Neural progenitor cell (in vitro differentiated cells): ENCODE measurements around the gene SUDS3. TPM values are rescaled to one million over a fixed set of nuclear protein-coding genes. Genes with fewer than 3 reads are reported as not detected.

Experiments used
- DNase-seq: peaks from one replicate; pipeline ENCODE4 v3.0.0-alpha.2; 2016; ENCODE audit warnings: low spot score
- H2AFZ ChIP-seq: fragments of 200-600 bp; sonication (generic); replicated peaks from 2 replicates; pipeline ENCODE4 v1.6.1; 2016; ENCODE audit warnings: antibody characterized with exemption
- H3F3A ChIP-seq: fragments of 200-600 bp; sonication (generic); 2 replicates; pipeline ENCODE4 v1.6.1; 2016; ENCODE audit warnings: antibody characterized with exemption, low read depth
- H3K27ac ChIP-seq: fragments of 200-600 bp; sonication (generic); 2 replicates; pipeline ENCODE4 v1.5.1; 2016; ENCODE audit warnings: mild to moderate bottlenecking
- H3K27me3 ChIP-seq: fragments of 200-600 bp; sonication (generic); 2 replicates; pipeline ENCODE4 v1.6.1; 2016; ENCODE audit warnings: mild to moderate bottlenecking, moderate library complexity
- H3K36me3 ChIP-seq: fragments of 200-600 bp; sonication (generic); 2 replicates; pipeline ENCODE4 v1.5.1; 2016
- H3K4me1 ChIP-seq: fragments of 200-600 bp; sonication (generic); 2 replicates; pipeline ENCODE4 v1.6.1; 2016; ENCODE audit warnings: mixed run types
- H3K4me2 ChIP-seq: fragments of 200-600 bp; sonication (generic); 2 replicates; pipeline ENCODE4 v1.6.1; 2016
- H3K4me3 ChIP-seq: fragments of 200-600 bp; sonication (generic); 2 replicates; pipeline ENCODE4 v1.5.1; 2016
- H3K79me2 ChIP-seq: fragments of 200-600 bp; sonication (generic); 2 replicates; pipeline ENCODE4 v1.6.1; 2016; ENCODE audit warnings: low read depth
- H3K9ac ChIP-seq: fragments of 200-600 bp; sonication (generic); 2 replicates; pipeline ENCODE4 v1.6.1; 2016
- H3K9me3 ChIP-seq: fragments of 200-600 bp; sonication (generic); 2 replicates; pipeline ENCODE4 v1.5.1; 2016; ENCODE audit warnings: low read depth
- H4K20me1 ChIP-seq: fragments of 200-600 bp; sonication (generic); 2 replicates; pipeline ENCODE4 v1.6.1; 2016; ENCODE audit warnings: low read depth
- H3K27ac Mint-ChIP-seq: 3 replicates; pipeline ENCODE4 v1.8.0; 2021; ENCODE audit warnings: mixed read lengths
- H3K27me3 Mint-ChIP-seq: 2 replicates; pipeline ENCODE4 v1.8.0; 2022; ENCODE audit warnings: low read depth, mild to moderate bottlenecking, inconsistent platforms, moderate library complexity, mixed read lengths; ENCODE audit not compliant: insufficient read depth
- H3K36me3 Mint-ChIP-seq: 3 replicates; pipeline ENCODE4 v1.8.0; 2021; ENCODE audit warnings: mixed read lengths
- H3K4me1 Mint-ChIP-seq: 3 replicates; pipeline ENCODE4 v1.8.0; 2021; ENCODE audit warnings: mixed read lengths
- H3K4me3 Mint-ChIP-seq: 3 replicates; pipeline ENCODE4 v1.8.0; 2021; ENCODE audit warnings: mild to moderate bottlenecking, moderate library complexity, mixed read lengths
- H3K9me3 Mint-ChIP-seq: 3 replicates; pipeline ENCODE4 v1.8.0; 2020; ENCODE audit warnings: mixed read lengths
- EZH2 ChIP-seq: fragments of 200-600 bp; sonication (generic); IDR thresholded peaks from 2 replicates; pipeline ENCODE4 v1.6.1; 2017; ENCODE audit warnings: antibody characterized with exemption, mild to moderate bottlenecking, moderate library complexity
- EZH2phosphoT487 ChIP-seq: fragments of 200-600 bp; sonication (generic); IDR thresholded peaks from 2 replicates; pipeline ENCODE4 v1.6.1; 2017; ENCODE audit warnings: antibody characterized with exemption
- total RNA-seq: library from RNA; depleted of rRNA; stranded (reverse); fragments of >200 nt; gene quantifications from 2 replicates; pipeline ENCODE4 v1.2.3, GENCODE V29; 2015; ENCODE audit warnings: low replicate concordance
- TF ChIP-seq, protein P1 (sequence below): fragments of 200-600 bp; sonication (generic); IDR thresholded peaks from 2 replicates; pipeline ENCODE4 v1.5.1; 2017; ENCODE audit warnings: antibody characterized with exemption, mild to moderate bottlenecking

Gene SUDS3
- total RNA-seq, 1 donor from 2014 or later: 64.3 TPM

DNA sequence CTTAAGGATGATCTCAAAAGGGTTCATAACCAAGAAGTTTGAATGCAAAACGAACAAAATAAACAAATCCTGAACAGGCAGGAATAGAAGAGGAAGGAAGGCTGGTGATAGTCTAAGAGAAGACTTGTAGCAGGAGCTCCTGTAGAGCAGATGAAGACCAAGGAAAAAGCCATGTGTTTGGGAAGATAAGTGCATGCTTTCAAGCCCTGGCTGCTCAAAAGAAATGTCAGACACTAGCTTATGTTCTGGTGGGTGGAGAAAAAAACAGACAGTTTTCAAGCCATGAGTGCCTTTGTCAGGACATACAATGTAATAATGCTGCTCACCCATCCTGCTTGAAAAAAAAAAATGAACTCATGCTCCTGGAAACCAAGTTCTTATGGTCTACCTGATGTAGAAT lies 31.0 kb upstream of the SUDS3 start:
- no peaks in the 10 kb centered on the region for H3K79me2 ChIP-seq
- H3K27me3 ChIP-seq: no peaks in the 10 kb centered on the region
- H3F3A ChIP-seq: no peaks in the 10 kb centered on the region
- Mint-ChIP-seq H3K27ac (no peak overlapping the region), H3K36me3 (no peaks in the 10 kb centered on the region), H3K27me3 (no peaks in the 10 kb centered on the region), H3K9me3 (no peaks in the 10 kb centered on the region), H3K4me1 (no peaks in the 10 kb centered on the region), H3K4me3 (no peak overlapping the region)
- H4K20me1 ChIP-seq: no peaks in the 10 kb centered on the region
- DNase-seq: no peak
- no peak overlapping the region for H2AFZ ChIP-seq
- no peaks in the 10 kb centered on the region for H3K9me3 ChIP-seq
- no peaks in the 10 kb centered on the region for H3K36me3 ChIP-seq
- no peak overlapping the region for H3K9ac ChIP-seq
- peaks cover 9% of the 10 kb centered on the region for H3K4me1 ChIP-seq
- H3K4me3 ChIP-seq: no peak overlapping the region
- no peak overlapping the region for H3K27ac ChIP-seq
- H3K4me2 ChIP-seq: no peak overlapping the region
- TF ChIP-seq EZH2phosphoT487: no peak
- TF ChIP-seq EZH2: no peak
- TF ChIP-seq, protein P1, sequence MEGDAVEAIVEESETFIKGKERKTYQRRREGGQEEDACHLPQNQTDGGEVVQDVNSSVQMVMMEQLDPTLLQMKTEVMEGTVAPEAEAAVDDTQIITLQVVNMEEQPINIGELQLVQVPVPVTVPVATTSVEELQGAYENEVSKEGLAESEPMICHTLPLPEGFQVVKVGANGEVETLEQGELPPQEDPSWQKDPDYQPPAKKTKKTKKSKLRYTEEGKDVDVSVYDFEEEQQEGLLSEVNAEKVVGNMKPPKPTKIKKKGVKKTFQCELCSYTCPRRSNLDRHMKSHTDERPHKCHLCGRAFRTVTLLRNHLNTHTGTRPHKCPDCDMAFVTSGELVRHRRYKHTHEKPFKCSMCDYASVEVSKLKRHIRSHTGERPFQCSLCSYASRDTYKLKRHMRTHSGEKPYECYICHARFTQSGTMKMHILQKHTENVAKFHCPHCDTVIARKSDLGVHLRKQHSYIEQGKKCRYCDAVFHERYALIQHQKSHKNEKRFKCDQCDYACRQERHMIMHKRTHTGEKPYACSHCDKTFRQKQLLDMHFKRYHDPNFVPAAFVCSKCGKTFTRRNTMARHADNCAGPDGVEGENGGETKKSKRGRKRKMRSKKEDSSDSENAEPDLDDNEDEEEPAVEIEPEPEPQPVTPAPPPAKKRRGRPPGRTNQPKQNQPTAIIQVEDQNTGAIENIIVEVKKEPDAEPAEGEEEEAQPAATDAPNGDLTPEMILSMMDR: no peak

- no peaks in the 10 kb centered on the region for H3K36me3 Mint-ChIP-seq
- no peaks in the 10 kb centered on the region for H3K27me3 Mint-ChIP-seq
- DNase-seq: no peak
- H3K27me3 ChIP-seq: no peaks in the 10 kb centered on the region
- no peak overlapping the region for H3K27ac ChIP-seq
- H2AFZ ChIP-seq: no peak overlapping the region
- H3K4me2 ChIP-seq: no peak overlapping the region
- peaks cover 9% of the 10 kb centered on the region for H3K4me1 ChIP-seq
- no peaks in the 10 kb centered on the region for H3K9me3 ChIP-seq
- no peaks in the 10 kb centered on the region for H3K9me3 Mint-ChIP-seq
- H3K79me2 ChIP-seq: no peaks in the 10 kb centered on the region
- no peaks in the 10 kb centered on the region for H3F3A ChIP-seq
- H3K4me3 ChIP-seq: no peak overlapping the region
- TF ChIP-seq EZH2phosphoT487 (no peak), EZH2 (no peak)
- TF ChIP-seq, protein P1: no peak
- no peaks in the 10 kb centered on the region for H3K36me3 ChIP-seq
- no peaks in the 10 kb centered on the region for H3K4me1 Mint-ChIP-seq
- no peaks in the 10 kb centered on the region for H4K20me1 ChIP-seq
- no peak overlapping the region for H3K27ac Mint-ChIP-seq
- no peak overlapping the region for H3K4me3 Mint-ChIP-seq
- H3K9ac ChIP-seq: no peak overlapping the region
Measured at GRCh38 chr12:118346895-118347294, 29.5 kb upstream of the SUDS3 start.

GRCh38 chr12:118347916-118348315 lies 28.4 kb upstream of the SUDS3 start:
- Histone ChIP-seq H3F3A (no peaks in the 10 kb centered on the region), H3K4me1 (peaks cover 9% of the 10 kb centered on the region), H4K20me1 (no peaks in the 10 kb centered on the region), H3K9ac (no peak overlapping the region), H2AFZ (no peak overlapping the region), H3K27me3 (no peaks in the 10 kb centered on the region), H3K4me2 (no peak overlapping the region), H3K4me3 (no peak overlapping the region), H3K9me3 (no peaks in the 10 kb centered on the region), H3K79me2 (no peaks in the 10 kb centered on the region), H3K36me3 (no peaks in the 10 kb centered on the region), H3K27ac (no peak overlapping the region)
- no peaks in the 10 kb centered on the region for H3K4me1 Mint-ChIP-seq
- H3K4me3 Mint-ChIP-seq: no peak overlapping the region
- H3K27ac Mint-ChIP-seq: no peak overlapping the region
- no peaks in the 10 kb centered on the region for H3K36me3 Mint-ChIP-seq
- DNase-seq: no peak
- H3K9me3 Mint-ChIP-seq: no peaks in the 10 kb centered on the region
- no peak for TF ChIP-seq EZH2
- TF ChIP-seq, protein P1: no peak
- TF ChIP-seq EZH2phosphoT487: no peak
- H3K27me3 Mint-ChIP-seq: no peaks in the 10 kb centered on the region
